Raji (cell line): ENCODE data around the gene JMY.

Experiments
- POLR2A ChIP-seq: IDR thresholded peaks from 2 replicates; pipeline ENCODE4 v1.6.1; 2011; ENCODE audit warnings: low read depth, low read length, control low read depth; ENCODE audit not compliant: insufficient read depth

The JMY gene

GRCh38 chr5:79227484-79228025 is 8.4 kb upstream of the JMY start:
- no peak for TF ChIP-seq POLR2A

DNA sequence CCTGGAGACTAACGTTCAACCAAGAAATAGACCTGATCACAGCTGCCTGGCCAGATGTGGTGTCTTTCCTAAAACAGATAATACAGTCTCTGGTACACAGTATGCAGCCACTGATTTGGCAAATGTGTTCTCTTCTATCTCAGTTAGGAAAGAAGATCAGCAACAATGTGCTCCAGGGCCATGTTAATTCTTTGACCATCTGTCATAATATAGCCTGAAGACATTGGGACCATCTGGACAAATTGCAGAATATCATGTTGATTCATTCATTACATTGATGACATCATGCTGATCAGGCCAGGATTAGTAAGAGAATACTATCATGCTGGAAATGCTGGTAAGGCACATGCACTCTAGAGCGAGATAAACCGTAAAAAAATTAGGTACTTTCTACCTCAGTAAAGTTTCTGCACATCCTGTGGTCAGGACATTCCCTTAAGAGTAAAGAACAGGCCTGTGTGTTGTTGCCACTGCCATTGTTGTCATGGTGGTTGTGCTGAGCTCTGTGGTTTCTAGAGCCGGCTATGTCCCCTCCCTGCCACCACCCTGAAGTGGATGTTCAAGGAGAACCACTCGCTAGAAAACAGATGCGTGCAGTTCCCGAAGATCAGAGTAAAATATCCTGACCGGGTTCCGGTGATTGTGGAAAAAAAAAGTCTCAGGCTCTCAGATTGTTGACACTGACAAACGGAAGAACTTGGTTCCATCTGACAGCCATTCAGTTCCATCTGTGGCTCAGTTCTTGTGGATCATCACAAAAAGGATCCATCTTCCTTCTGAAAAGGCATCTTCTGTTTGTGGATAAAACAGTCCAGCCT is 6.4 kb upstream of the JMY start:
- TF ChIP-seq POLR2A, result no peak

- TF ChIP-seq POLR2A, result no peak
Observed at GRCh38 chr5:79235261-79235633, 684 bp upstream of the JMY start.

DNA sequence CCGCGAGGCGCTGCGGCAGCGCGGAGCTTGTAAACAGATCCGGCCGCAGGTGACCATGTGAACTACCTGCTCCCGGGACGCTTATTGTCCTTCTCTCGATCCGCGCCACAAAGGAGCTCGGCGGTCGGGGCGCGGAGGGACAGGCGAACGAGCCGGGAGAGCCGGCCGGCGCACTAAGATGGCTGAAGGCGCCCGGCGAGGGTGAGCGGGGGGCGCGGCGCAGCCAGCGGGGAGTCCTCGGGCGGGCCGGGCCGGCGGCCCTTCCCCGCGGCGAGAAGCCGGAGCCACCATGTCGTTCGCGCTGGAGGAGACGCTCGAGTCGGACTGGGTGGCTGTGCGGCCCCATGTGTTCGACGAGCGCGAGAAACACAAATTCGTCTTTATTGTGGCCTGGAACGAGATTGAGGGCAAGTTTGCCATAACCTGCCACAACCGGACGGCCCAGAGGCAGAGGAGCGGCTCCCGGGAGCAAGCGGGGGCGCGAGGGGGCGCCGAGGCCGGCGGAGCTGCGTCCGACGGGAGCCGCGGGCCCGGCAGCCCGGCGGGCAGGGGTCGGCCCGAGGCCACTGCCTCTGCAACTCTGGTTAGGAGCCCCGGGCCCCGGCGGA is 535 bp downstream of the JMY start:
- no peak for TF ChIP-seq POLR2A

- no peak for TF ChIP-seq POLR2A
Observed at GRCh38 chr5:79236970-79237739, 1.2 kb downstream of the JMY start.

DNA sequence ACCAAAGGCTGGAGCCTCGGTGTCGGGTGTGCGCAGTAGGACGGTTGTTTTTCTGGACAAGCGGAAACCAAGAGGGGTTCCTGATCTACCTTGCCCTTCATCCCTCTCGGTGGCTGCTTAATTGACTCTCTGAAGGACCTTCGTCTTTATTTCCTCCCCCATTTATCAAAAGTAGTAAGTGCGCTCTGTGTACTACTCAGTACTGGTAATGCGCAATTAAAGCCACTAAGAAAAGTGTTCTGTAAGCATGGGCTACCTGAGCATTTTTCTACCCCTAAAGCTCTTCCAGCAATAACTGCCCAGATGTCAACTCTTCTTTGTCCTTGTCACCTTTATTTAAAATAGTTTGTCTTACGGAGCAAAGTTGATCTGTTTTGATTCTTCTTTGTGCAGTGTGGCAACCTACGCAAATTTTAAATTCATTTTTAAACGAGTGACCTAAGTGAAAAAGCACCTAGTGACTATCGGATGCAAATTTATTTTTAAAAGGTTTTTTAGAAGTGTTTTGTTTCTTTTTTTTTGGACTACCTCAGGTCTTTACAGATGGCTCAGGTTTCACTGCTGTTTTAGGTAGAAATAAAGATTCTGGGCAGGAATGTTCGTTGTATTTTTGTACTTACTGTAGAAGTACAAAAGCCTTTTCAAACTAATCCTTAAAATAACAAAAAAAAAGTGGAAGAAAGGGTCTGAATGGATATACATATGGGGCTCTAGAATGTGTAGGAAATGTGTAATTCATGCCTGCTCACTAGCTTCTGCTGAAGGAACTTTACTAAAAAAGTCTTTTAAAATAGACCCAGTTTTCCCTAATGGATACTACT is 2.0 kb downstream of the JMY start:
- TF ChIP-seq POLR2A, result no peak

- TF ChIP-seq POLR2A, result no peak
Observed at GRCh38 chr5:79240561-79240960, 4.6 kb downstream of the JMY start.

- TF ChIP-seq POLR2A, result no peak
Observed at GRCh38 chr5:79241535-79241979, 5.6 kb downstream of the JMY start.

GRCh38 chr5:79242242-79243039 is 6.5 kb downstream of the JMY start:
- TF ChIP-seq POLR2A, result no peak

DNA sequence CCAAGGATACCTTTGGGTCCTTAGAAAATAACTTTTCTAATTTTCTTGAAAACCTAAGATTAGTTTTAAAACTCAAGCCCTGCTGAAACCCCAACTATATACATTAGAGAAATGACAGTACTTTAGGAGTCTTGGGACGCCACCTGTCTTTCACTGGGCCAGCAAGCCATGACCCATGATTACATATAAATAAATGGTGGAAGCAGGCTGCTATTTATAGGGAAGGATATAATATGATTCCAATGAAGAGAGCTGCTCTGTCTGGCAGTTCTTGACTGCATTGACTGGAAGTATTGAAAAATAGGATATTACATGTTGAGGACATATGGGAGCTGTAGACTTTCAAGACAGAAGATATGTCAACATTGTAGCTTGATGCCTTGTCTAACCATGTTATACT is 7.3 kb downstream of the JMY start:
- no peak for TF ChIP-seq POLR2A

GRCh38 chr5:79255786-79256557 is 20.0 kb downstream of the JMY start:
- TF ChIP-seq POLR2A, result no peak

GRCh38 chr5:79256563-79256962 is 20.6 kb downstream of the JMY start:
- TF ChIP-seq POLR2A, result no peak

DNA sequence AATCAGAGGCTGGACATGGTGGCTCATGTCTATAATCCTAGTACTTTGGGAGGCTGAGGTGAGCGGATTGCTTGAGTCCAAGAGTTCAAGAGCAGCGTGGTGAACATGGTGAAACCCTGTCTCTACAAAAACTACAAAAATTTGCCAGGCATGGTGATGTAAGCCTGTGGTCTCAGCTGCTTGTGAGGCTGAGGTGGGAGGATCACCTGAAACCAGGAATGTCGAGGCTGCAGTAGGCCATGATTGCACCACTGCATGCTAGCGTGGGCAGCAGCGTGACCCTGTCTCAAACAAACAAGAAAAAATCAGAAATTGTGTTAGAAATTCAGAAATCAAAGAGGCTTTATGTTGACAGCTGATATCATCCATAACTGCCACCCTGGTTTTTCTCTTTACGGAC is 21.4 kb downstream of the JMY start:
- no peak for TF ChIP-seq POLR2A

DNA sequence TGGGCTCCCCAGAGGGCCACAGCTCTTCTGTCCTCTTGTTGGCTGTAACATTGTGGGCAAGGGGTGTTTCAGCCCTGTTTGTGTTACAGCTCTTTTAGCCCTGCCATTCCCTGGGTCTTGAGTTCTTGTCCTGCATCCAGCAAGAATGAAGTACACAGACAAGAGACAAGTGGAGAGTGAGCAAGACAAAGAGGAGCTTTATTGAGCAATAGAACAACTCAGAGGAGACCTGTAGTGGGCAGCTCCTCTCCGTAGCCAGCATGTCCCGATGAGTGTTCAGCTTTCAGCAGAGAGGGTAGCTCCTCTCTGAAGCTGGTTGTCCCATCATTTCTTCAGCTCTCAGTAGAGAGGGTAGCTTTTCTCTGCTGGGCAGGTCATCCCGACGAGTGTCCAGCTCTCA is 22.9 kb downstream of the JMY start:
- TF ChIP-seq POLR2A, result no peak

- no peak for TF ChIP-seq POLR2A
Observed at GRCh38 chr5:79259383-79259782, 23.5 kb downstream of the JMY start.
